GM12875 (cell line): ENCODE measurements around the gene TST.

Experiments used
- H3K4me3 ChIP-seq: one replicate; pipeline ENCODE4 v1.5.1; 2011; ENCODE audit warnings: low read depth, low read length, control low read depth
- TF ChIP-seq, protein P1 (sequence below): IDR thresholded peaks from 2 replicates; pipeline ENCODE4 v1.5.1; 2011; ENCODE audit warnings: low read depth, mild to moderate bottlenecking, control low read depth, inconsistent platforms, low read length, moderate library complexity, borderline replicate concordance; ENCODE audit not compliant: insufficient read depth

Gene TST

GRCh38 chr22:37012262-37012904, 6.9 kb downstream of the TST start:
- H3K4me3 ChIP-seq, result no peak overlapping the region
- TF ChIP-seq, protein P1, sequence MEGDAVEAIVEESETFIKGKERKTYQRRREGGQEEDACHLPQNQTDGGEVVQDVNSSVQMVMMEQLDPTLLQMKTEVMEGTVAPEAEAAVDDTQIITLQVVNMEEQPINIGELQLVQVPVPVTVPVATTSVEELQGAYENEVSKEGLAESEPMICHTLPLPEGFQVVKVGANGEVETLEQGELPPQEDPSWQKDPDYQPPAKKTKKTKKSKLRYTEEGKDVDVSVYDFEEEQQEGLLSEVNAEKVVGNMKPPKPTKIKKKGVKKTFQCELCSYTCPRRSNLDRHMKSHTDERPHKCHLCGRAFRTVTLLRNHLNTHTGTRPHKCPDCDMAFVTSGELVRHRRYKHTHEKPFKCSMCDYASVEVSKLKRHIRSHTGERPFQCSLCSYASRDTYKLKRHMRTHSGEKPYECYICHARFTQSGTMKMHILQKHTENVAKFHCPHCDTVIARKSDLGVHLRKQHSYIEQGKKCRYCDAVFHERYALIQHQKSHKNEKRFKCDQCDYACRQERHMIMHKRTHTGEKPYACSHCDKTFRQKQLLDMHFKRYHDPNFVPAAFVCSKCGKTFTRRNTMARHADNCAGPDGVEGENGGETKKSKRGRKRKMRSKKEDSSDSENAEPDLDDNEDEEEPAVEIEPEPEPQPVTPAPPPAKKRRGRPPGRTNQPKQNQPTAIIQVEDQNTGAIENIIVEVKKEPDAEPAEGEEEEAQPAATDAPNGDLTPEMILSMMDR, result no peak

GRCh38 chr22:37011472-37011871, 7.8 kb downstream of the TST start:
- no peak overlapping the region for H3K4me3 ChIP-seq
- TF ChIP-seq, protein P1, result no peak

- H3K4me3 ChIP-seq, result no peak overlapping the region
- TF ChIP-seq, protein P1, result no peak
Measured at GRCh38 chr22:37010976-37011375, 8.3 kb downstream of the TST start.

GRCh38 chr22:37010174-37010573, 9.1 kb downstream of the TST start:
- H3K4me3 ChIP-seq, result no peak overlapping the region
- TF ChIP-seq, protein P1, result no peak

DNA sequence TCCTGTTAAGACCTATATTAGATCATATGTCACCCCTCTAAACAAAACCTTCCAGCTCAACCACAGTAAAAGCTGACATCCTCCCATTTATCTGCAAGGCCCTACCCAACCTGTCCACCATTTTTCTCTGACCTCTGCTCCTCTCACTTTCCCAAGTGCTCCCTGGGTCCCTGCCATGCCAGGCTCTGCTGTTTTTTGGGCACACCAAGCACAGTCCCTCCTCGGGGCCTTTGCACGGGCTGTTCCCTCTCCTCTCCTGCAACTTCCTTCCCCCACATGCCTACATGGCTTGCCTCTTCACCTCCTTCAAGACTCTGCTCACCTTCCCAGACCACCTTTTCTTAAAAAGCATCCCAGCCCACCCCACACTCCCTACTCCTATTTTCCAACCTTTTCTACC, 9.8 kb downstream of the TST start:
- H3K4me3 ChIP-seq, result no peak overlapping the region
- TF ChIP-seq, protein P1, result no peak

DNA sequence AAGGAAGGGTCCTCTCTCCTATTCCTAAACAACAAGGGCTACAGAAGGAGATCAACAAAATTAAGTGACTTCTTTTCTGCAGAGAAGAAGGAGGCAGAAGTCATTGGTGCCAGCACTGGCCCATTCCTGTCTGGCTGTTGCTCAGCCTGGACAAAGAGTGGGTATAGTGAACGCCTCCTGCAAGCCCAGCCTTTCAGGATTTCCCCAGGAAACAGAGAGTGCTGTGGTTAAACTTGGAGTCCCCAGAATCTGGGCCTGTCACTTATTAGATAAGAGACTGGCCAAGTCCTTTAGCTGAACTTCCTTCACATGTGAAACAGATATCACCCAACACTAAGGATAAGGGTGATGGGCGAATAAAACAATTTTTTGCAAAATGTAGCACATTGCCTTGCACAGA, 10.9 kb downstream of the TST start:
- H3K4me3 ChIP-seq, result no peak overlapping the region
- TF ChIP-seq, protein P1, result no peak

GRCh38 chr22:37007651-37008050, 11.6 kb downstream of the TST start:
- TF ChIP-seq, protein P1, result no peak
- H3K4me3 ChIP-seq, result no peak overlapping the region
